Peyer's patch (tissue), 4 donors: Measurements from ENCODE around the gene OR10A2.

ENCODE experiments used
- POLR2A ChIP-seq, 2 donors: fragments of 450-650 bp; IDR thresholded peaks; one replicate each; pipeline ENCODE4 v1.5.1; 2017; ENCODE audit warnings: antibody characterized with exemption in 2 of 2, mild to moderate bottlenecking in 2 of 2, moderate library complexity in 2 of 2
- TF ChIP-seq, protein P1 (sequence below), 6 experiments: fragments of 450-650 bp in 4 of 6; fragments of 200-600 bp in 2 of 6; sonication (generic) in 1 of 6; IDR thresholded peaks; one replicate each; pipeline ENCODE4 v1.5.1; 2017 to 2019; ENCODE audit warnings: antibody characterized with exemption in 6 of 6, mild to moderate bottlenecking in 3 of 6, moderate library complexity in 1 of 6

DNA sequence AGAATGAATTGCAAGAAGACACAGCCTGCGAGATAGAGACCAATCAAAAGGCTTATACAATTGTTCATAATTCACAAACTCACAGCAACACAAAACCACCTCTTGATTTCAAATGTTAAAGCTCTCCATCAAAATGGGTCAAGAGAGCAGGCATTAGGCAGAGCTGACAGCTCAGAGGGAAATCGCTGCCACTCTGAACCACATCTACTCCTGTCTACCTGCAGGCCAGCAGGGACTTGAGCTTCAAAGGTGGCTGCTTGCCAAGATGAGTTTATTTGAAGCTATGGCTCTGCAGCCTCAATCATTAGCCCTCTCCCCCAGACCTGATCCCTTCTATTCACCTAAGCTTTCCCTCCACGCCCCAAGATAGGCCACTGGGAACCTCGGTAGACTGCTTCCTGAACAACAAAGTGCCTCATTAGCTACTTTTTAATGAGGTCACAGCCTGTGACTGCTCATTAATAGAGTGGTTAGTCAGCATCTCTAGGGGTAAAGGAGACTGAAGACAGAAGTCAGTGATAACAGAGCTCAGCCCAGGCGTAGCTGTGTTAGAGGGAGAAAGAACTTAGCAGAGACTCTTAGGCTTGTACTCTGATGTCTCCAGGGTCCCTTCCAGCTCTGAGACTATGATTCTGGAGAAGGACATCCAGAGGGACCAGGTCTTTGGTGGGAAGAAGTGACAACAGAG lies 38.6 kb upstream of the OR10A2 start:
- TF ChIP-seq, protein P1, sequence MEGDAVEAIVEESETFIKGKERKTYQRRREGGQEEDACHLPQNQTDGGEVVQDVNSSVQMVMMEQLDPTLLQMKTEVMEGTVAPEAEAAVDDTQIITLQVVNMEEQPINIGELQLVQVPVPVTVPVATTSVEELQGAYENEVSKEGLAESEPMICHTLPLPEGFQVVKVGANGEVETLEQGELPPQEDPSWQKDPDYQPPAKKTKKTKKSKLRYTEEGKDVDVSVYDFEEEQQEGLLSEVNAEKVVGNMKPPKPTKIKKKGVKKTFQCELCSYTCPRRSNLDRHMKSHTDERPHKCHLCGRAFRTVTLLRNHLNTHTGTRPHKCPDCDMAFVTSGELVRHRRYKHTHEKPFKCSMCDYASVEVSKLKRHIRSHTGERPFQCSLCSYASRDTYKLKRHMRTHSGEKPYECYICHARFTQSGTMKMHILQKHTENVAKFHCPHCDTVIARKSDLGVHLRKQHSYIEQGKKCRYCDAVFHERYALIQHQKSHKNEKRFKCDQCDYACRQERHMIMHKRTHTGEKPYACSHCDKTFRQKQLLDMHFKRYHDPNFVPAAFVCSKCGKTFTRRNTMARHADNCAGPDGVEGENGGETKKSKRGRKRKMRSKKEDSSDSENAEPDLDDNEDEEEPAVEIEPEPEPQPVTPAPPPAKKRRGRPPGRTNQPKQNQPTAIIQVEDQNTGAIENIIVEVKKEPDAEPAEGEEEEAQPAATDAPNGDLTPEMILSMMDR (IDR thresholded peaks at IDR 0.05): no peak
- no peak for TF ChIP-seq POLR2A (IDR thresholded peaks at IDR 0.05)
